Spinal cord (tissue), 10 donors: ENCODE results near the gene CPLX3. TPM values are rescaled to one million over a fixed set of nuclear protein-coding genes. Genes with fewer than 3 reads are reported as not detected.

Experiments used
- DNase-seq, 6 donors: peaks; one replicate each; pipeline versions ENCODE4 v3.0.0 to v3.0.0-alpha.2; 2013 to 2015; ENCODE audit warnings: low spot score in 6 of 6, low read depth in 4 of 6
- H3K27ac ChIP-seq: one replicate; pipeline ENCODE4 v1.5.1; 2013; ENCODE audit warnings: low read depth, low read length, control low read depth
- H3K27me3 ChIP-seq: one replicate; pipeline ENCODE4 v1.6.1; 2013; ENCODE audit warnings: low read length; ENCODE audit not compliant: control insufficient read depth, insufficient read depth
- H3K36me3 ChIP-seq: one replicate; pipeline ENCODE4 v1.6.1; 2013; ENCODE audit warnings: low read length; ENCODE audit not compliant: control insufficient read depth, insufficient read depth
- H3K4me1 ChIP-seq: one replicate; pipeline ENCODE4 v1.6.1; 2013; ENCODE audit warnings: low read length; ENCODE audit not compliant: control insufficient read depth, insufficient read depth
- H3K4me3 ChIP-seq: one replicate; pipeline ENCODE4 v1.5.1; 2013; ENCODE audit warnings: low read depth, low read length, control low read depth
- H3K9me3 ChIP-seq: one replicate; pipeline ENCODE4 v1.6.1; 2013; ENCODE audit warnings: low read length; ENCODE audit not compliant: control insufficient read depth, insufficient read depth
- WGBS: methylation state at CpG from one replicate; pipeline ENCODE4 v1.1.5; 2013; ENCODE audit warnings: missing lambda C conversion rate; ENCODE audit not compliant: insufficient coverage; 5-methylcytosine and 5-hydroxymethylcytosine counted together
- polyA plus RNA-seq, 2 donors: library from polyadenylated mRNA; unstranded; fragments of 120-200 nt; gene quantifications; one replicate each; pipeline ENCODE4 v1.2.1, GENCODE V29; 2013; ENCODE audit not compliant: insufficient read length in 2 of 2
- small RNA-seq: library from RNA; depleted of rRNA; stranded (forward); fragments of <200 nt; gene quantifications from one replicate; pipeline ENCODE3, GENCODE V24; 2014; ENCODE audit warnings: low replicate concordance
- total RNA-seq, 2 donors: library from RNA; depleted of rRNA in 1 of 2; stranded (reverse); fragments of 120-200 nt in 1 of 2; fragments of >200 nt in 1 of 2; gene quantifications; one replicate each; pipeline versions ENCODE4 v1.2.3 to v1.2.4, GENCODE V29; 2013 to 2014
- donor health status: healthy.

Gene CPLX3
- total and polyA plus RNA-seq, 4 donors = 0.11 to 0.68 (median 0.38) TPM

DNA sequence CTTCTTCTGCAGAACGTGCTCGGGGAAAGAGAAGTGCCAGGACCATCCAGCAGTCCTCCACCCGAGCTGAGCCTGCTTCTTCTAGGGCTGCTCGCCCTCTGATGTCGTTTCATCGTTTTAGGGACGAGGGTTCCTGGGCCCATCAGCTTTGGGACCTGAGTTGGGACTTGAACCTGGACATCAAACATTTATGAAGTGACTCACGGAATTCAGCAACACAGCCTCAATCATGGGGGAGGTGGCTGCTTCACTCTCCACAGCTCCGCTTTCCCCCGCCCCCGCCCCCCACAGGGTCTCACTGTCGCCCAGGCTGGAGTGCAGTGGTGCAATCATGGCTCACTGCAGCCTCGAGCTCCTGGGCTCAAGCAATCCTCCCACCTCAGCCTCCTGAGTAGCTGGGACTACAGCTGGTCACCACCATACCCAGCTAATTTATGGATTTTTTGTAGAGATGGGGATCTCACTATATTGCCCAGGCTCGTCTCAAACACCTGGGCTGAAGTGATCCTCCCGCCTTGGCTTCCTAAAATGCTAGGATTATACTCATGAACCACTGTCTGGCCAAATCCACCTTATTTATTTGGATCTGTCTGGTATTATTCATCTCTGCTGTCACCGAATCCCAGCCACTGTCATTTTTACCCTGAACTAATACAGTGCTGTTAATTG, 47.5 kb downstream of the CPLX3 start:
- no peak for DNase-seq
- Histone ChIP-seq H3K36me3 (no peaks in the 10 kb centered on the region), H3K4me3 (peak overlapping the region; percentile 96), H3K27me3 (no peaks in the 10 kb centered on the region), H3K4me1 (peaks cover 30% of the 10 kb centered on the region), H3K27ac (peak overlapping the region; percentile 45), H3K9me3 (no peaks in the 10 kb centered on the region)
- WGBS = 8% methylated on average over 8 of the region's 16 CpGs

DNA sequence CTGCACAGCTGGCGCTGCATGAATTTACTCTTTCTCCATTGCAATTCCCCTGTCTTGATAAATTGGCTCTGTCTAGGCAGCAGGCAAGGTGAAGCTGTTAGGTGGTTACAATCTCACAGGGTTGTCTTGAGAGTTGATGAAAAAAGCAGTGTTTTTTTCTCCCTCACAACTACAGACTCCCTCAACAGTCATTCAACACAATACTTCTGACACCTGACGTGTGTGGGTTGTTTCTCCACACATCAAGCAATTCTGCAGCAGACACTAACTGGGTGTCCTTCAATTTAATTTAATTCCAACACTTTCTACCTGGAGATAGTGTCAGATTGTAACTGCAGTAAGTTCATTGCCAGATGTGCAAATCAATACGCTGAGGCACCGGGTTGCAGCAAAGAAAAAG, 51.8 kb downstream of the CPLX3 start:
- H3K4me1 ChIP-seq = peaks cover 7% of the 10 kb centered on the region
- WGBS = 67% methylated on average over 1 of the region's 4 CpGs
- H3K27me3 ChIP-seq = no peaks in the 10 kb centered on the region
- H3K4me3 ChIP-seq = no peak overlapping the region
- H3K36me3 ChIP-seq = no peaks in the 10 kb centered on the region
- H3K9me3 ChIP-seq = no peaks in the 10 kb centered on the region
- no peak overlapping the region for H3K27ac ChIP-seq
- DNase-seq = peak in 1 of 6 donors; percentile 25

Small RNA genes lying within 50 kb of the gene (small RNA-seq; reads per million reads assigned to genes)
- gene CPLX3 (not detected), gene MIR4513 (not detected), gene MIR6882 (0.30 reads per million, percentile 28 among the genes with 10 or more reads in this experiment)

Other genes with a start within 250 kb of the CPLX3 start
- gene CLK3, start 210.8 kb upstream of the CPLX3 start, total RNA-seq = 10 to 100 TPM; 23.8 to 60.3 TPM
- gene CLK3, start 210.8 kb upstream of the CPLX3 start, polyA plus RNA-seq = 10 to 100 TPM; 60.5 to 70.3 TPM
- gene EDC3, start 130.6 kb upstream of the CPLX3 start, total RNA-seq = 10 to 100 TPM; 13.8 to 16.5 TPM
- 10 to 100 TPM; 39.5 to 41.3 TPM for gene EDC3, start 130.6 kb upstream of the CPLX3 start, polyA plus RNA-seq
- gene CYP1A1, start 101.1 kb upstream of the CPLX3 start, total RNA-seq = under 1 TPM; 0.33 to 0.89 TPM
- gene CYP1A1, start 101.1 kb upstream of the CPLX3 start, polyA plus RNA-seq = 1 to 10 TPM; 1.2 to 1.6 TPM
- not detected for gene CYP1A2, start 77.8 kb upstream of the CPLX3 start, total RNA-seq
- gene CYP1A2, start 77.8 kb upstream of the CPLX3 start, polyA plus RNA-seq = under 1 TPM in 1 of 2 donors, not detected in 1; 0.29 TPM
- gene CSK, start 44.5 kb upstream of the CPLX3 start, total RNA-seq = 10 to 100 TPM; 20.1 to 26.6 TPM
- gene CSK, start 44.5 kb upstream of the CPLX3 start, polyA plus RNA-seq = 10 to 100 TPM; 79.2 to 79.4 TPM
- under 1 TPM in 1 of 2 donors, not detected in 1; 0.11 TPM for gene LMAN1L, start 13.8 kb upstream of the CPLX3 start, total RNA-seq
- under 1 TPM in 1 of 2 donors, not detected in 1; 0.29 TPM for gene LMAN1L, start 13.8 kb upstream of the CPLX3 start, polyA plus RNA-seq
- 10 to 100 TPM; 35.8 to 41.8 TPM for gene ULK3, start 16.5 kb downstream of the CPLX3 start, total RNA-seq
- 10 to 100 TPM; 75.0 to 88.9 TPM for gene ULK3, start 16.5 kb downstream of the CPLX3 start, polyA plus RNA-seq
- 10 to 100 TPM; 16.0 to 26.0 TPM for gene SCAMP2, start 46.7 kb downstream of the CPLX3 start, total RNA-seq
- 10 to 100 TPM; 64.9 to 69.4 TPM for gene SCAMP2, start 46.7 kb downstream of the CPLX3 start, polyA plus RNA-seq
- gene MPI, start 63.4 kb downstream of the CPLX3 start, total RNA-seq = 10 to 100 TPM; 38.5 to 64.5 TPM
- 10 to 100 TPM; 74.7 to 80.7 TPM for gene MPI, start 63.4 kb downstream of the CPLX3 start, polyA plus RNA-seq
- 100 to 1,000 TPM in 1 of 2 donors, 10 to 100 TPM in 1; 67.0 to 105 TPM for gene FAM219B, start 80.2 kb downstream of the CPLX3 start, total RNA-seq
- gene FAM219B, start 80.2 kb downstream of the CPLX3 start, polyA plus RNA-seq = 10 to 100 TPM; 70.3 to 84.9 TPM
- 100 to 1,000 TPM in 1 of 2 donors, 10 to 100 TPM in 1; 58.1 to 107 TPM for gene COX5A, start 111.4 kb downstream of the CPLX3 start, total RNA-seq
- gene COX5A, start 111.4 kb downstream of the CPLX3 start, polyA plus RNA-seq = 100 to 1,000 TPM; 343 to 354 TPM
- 1 to 10 TPM; 5.6 to 7.1 TPM for gene RPP25, start 130.1 kb downstream of the CPLX3 start, total RNA-seq
- 10 to 100 TPM; 13.4 to 15.1 TPM for gene RPP25, start 130.1 kb downstream of the CPLX3 start, polyA plus RNA-seq
- gene SCAMP5, start 168.9 kb downstream of the CPLX3 start, total RNA-seq = 10 to 100 TPM; 28.4 to 56.0 TPM
- 100 to 1,000 TPM; 151 to 178 TPM for gene SCAMP5, start 168.9 kb downstream of the CPLX3 start, polyA plus RNA-seq
- 10 to 100 TPM in 1 of 2 donors, 1 to 10 TPM in 1; 6.3 to 12.4 TPM for gene PPCDC, start 197.0 kb downstream of the CPLX3 start, total RNA-seq
- 10 to 100 TPM in 1 of 2 donors, 1 to 10 TPM in 1; 6.3 to 10.8 TPM for gene PPCDC, start 197.0 kb downstream of the CPLX3 start, polyA plus RNA-seq